Stimulated activated CD8-positive, alpha-beta memory T cell treated with anti-CD3 and anti-CD28 coated beads, Interleukin-15, amount 100 ng/mL, for 24 hours (primary cell): ENCODE results near the gene IKZF4.

Experiments used
- DNase-seq: peaks from one replicate; pipeline ENCODE4 v3.0.0-alpha.2; 2020; ENCODE audit warnings: low read depth

The IKZF4 gene

DNA sequence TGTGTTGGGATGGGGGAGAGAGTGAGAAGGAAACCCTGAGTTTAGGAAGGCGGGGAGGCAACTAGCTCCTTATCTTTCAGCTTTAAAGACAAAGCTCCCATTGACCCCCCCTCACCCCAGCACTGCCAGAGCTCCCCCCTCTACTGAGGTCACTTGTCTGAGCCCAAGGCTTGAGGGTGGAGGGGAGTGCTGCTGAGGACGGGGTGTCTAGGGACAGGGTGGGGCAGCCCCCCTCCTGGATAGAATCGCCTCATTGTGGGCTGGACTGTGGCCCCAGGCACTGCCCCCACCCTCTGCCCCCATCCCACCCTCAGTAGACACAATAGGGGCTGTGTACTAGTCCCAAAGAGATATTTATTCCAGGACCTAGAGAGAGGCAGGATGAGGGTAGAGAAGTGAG lies 62.1 kb downstream of the IKZF4 start:
- DNase-seq, result no peak

DNA sequence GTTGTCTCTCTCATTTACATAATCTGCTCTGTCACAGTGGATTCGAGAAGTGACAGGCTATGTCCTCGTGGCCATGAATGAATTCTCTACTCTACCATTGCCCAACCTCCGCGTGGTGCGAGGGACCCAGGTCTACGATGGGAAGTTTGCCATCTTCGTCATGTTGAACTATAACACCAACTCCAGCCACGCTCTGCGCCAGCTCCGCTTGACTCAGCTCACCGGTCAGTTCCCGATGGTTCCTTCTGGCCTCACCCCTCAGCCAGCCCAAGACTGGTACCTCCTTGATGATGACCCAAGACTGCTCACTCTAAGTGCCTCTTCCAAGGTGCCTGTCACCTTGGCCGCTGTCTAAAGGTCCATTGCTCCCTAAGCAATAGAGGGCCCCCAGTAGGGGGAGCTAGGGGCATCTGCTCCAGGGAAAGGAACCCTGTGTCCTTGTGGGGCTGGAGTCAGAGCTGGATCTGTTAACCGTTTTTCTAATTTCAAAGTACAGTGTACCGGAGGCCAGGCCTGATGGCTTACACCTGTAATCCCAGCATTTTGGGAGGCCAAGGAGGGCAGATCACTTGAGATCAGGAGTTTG lies 64.2 kb downstream of the IKZF4 start:
- no peak for DNase-seq

DNA sequence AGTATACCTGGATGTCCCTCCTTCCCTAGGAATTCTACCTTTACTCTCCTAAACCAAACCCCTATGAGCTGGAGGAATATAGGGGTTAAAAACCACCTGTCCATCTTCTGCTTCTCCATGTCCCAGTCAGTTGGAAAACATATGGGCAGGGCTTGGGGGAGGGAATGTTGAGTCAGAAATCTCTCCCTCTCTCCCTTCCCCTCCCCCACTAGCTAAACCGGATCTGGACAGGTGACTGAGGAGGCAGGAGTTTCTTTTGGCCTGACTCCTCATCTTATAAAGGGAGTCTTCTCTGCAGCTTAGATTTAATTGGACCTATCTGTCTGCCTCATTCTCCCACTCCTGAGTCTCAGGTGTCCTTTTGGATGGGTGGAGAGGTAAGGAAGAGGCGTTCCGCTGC lies 65.3 kb downstream of the IKZF4 start:
- DNase-seq, result no peak

DNA sequence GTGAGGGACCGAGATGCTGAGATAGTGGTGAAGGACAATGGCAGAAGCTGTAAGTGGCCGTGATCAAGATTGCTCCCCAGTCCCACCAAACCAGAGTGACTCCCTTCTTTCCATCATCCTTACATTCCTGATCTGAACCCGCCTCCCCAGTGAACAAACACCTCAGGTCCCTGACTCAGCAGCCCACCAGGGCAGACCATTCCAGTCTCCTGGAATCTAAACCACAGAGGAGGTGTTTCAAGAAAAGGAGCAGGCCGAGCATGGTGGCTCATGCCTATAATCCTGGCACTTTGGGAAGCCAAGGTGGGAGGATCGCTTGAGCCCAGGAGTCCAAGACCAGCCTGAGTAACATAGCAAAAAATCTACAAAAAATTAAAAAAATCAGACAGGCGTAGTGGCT lies 65.8 kb downstream of the IKZF4 start:
- no peak for DNase-seq

DNA sequence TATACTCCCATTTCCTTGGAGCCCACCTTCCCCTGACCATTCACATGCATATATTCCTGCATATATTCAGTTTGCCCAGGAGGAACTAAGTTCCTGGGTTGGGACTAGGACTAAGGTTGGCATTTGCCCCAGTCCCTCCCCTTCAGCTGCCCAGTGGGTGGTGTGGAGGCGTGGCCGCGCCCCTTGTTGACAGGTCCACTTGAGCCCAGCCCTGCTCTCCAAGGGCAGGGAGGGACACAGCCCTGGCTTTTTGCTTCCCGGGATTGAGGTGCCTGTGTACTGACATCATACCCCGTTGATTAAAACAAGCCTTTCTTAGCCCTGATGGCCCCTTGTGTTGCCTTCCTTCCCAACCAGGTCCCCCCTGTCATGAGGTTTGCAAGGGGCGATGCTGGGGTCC lies 66.4 kb downstream of the IKZF4 start:
- no peak for DNase-seq
